Pons (tissue), 1 donor: ENCODE measurements around the gene NUDT22.
A peak's percentile ranks its signal among the peaks of the same experiment; 100 is the strongest.

Experiments
- DNase-seq: peaks from one replicate; pipeline ENCODE4 v3.0.0-alpha.2; 2016; ENCODE audit warnings: low spot score

The NUDT22 gene, protein sequence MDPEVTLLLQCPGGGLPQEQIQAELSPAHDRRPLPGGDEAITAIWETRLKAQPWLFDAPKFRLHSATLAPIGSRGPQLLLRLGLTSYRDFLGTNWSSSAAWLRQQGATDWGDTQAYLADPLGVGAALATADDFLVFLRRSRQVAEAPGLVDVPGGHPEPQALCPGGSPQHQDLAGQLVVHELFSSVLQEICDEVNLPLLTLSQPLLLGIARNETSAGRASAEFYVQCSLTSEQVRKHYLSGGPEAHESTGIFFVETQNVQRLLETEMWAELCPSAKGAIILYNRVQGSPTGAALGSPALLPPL

GRCh38 chr11:64225608-64226506 is at the start of gene NUDT22, which contains the start of gene TRPT1:
Gene NUDT22 (plus strand): TSS chr11:64226274. CDS start chr11:64226653, 379 bp downstream.
Gene TRPT1 (minus strand): TSS chr11:64226186. CDS start chr11:64225860, 326 bp downstream.
- DNase-seq: peak; percentile 74

- no peak for DNase-seq
These were observed 49.3 kb upstream of the NUDT22 start for GRCh38 chr11:64176751-64177150.

GRCh38 chr11:64178203-64178602 is 47.9 kb upstream of the NUDT22 start:
- DNase-seq: no peak

GRCh38 chr11:64178951-64179639 is 47.0 kb upstream of the NUDT22 start:
- no peak for DNase-seq

GRCh38 chr11:64180891-64181290 is 45.2 kb upstream of the NUDT22 start:
- DNase-seq: no peak

GRCh38 chr11:64181506-64182411 is 44.3 kb upstream of the NUDT22 start:
- peak; percentile 96 for DNase-seq

GRCh38 chr11:64183890-64184289 is 42.2 kb upstream of the NUDT22 start:
- no peak for DNase-seq

DNA sequence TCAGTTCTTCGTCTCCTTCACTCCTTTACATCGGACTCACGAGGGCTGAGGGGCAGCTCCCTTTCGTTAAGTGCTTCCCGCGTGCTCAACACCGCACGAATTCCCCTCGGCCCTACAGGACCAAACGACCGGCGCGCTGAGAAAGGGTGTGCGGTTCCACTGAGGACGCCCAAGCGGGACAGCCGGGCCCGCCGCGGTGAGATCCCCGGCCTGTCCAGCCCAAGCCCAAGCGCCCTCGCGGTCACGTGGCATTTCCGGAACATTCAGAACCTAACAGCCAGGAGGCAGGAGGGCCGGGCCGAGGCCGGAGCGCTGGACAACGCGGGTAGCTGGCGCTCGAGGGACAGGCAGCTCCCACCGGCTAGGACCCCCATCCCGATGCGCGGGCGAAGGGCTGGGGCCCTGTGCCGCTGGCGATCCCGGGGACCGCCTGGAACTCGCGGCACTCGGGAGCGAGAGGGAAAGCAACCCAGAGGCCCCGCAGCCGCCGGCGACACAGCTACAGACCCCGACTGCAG is 40.8 kb upstream of the NUDT22 start:
- DNase-seq: peak; percentile 86

DNA sequence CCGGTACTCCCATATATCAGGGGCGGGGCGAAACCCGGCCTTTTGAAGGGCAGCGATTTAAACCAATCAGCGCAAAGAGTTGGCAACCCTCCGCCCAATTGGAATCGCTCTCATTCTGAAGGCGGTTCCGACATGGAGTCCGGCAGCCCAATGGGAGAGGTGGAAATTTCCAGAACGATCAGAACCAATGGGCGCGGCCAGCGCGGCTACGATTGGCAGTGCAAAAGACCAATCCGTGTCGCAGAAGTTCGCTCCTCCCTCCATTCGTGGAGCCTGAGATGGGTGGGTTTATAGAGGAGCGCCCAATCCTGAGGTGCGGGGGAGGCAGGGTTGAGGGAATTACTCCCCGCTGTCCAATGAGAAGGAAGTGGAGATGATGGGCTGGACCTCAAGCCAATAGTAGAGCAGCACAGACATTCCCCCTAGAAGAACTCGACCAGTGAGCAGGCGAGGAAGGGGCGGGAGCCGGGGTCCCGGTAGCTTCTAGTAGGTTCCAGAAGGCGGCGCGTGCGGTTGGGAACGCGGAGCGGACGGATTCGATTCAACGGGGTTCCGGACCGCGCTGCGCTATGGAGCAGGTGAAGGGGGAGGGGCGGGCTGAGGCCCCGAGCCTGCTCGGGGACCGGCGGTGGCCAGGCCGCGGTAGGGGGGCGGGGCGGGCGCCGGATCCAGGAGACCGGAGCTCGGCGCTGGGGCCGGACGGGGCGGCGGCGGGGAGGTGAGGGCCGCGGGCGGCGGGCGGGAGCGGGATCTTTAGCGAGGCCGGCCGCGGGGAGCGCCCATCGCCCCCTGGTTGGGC is 40.2 kb upstream of the NUDT22 start, which contains the start of gene STIP1:
STIP1 (plus strand) TSS at position 479 of the 799 bp plus-strand sequence; CDS start at position 570, 91 bp downstream.
- peak; percentile 100 for DNase-seq

DNA sequence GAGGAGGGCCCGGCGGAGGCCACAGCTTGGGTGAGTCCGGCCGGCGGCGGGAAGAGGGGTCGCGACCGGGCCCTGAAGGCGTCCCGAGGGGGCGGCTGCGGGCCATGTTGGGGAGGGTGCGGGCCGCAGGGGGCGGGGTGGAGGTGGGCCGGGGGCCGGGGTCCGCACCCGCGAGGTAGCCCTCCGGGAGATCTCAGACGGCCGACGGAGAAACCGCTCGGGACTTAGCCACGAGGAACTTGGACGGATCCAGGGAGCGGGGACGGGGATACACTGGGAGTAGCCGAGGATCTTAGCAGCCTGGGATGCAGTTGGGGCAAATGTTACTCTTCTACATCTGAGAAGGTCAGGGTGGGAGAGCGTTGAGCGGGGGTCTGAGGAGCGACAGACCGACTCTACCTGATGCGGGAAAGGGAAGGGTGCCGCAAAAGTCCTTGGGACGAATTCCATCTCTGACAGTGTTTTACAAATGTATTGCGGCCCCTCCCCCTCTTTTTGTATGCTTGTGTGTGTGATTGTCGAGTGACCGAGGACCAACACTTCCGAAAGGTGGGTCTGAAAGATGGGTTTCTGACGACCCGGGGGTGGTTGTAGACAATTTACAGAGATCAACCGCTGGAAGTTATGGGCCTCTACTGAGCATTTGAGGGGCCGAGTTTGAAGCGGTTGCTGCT is 39.4 kb upstream of the NUDT22 start:
- peak; percentile 52 for DNase-seq

DNA sequence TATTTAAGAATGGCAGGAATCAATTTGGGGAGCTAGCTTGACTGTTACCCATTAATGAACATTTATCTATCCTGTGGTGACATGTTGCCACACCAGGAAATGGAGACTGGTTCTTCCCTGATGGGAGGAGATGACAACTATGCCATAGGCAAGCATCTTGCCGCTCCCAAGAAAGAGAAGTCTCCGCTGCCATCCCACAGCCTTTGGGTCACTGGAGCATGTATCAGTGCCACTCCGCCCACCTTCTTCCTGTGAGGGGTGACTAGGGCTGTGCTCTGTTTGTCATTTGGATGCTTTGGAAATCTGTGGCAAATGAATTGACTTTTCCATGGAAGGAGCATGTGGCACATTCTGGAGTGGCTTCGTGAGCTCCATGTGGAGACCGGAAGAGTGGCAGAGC is 33.6 kb upstream of the NUDT22 start:
- no peak for DNase-seq

- DNase-seq: no peak
These were observed 29.4 kb upstream of the NUDT22 start for GRCh38 chr11:64196626-64197025.

- DNase-seq: no peak
These were observed 27.6 kb upstream of the NUDT22 start for GRCh38 chr11:64198511-64198910.

DNA sequence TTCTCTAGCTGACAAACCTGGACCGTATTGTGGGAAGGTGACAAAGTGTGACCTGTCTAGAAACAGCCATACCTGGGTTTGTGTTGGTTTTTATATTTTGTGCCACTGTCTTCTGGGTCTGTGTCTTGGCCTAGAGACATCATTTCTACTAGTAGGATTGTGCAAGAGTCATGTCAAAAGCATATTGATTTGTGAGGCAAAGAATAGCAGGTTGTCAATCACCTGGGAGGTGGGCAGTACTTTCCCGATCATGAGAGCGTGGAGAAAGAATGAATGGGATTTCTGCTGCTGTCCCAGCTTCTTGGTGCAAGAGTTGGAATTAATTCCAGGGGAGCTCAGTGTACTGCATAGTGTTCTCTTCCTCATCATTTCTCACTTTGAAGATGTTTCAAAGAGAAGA is 24.5 kb upstream of the NUDT22 start:
- no peak for DNase-seq

- DNase-seq: no peak
These were observed 23.1 kb upstream of the NUDT22 start for GRCh38 chr11:64202992-64203391.

DNA sequence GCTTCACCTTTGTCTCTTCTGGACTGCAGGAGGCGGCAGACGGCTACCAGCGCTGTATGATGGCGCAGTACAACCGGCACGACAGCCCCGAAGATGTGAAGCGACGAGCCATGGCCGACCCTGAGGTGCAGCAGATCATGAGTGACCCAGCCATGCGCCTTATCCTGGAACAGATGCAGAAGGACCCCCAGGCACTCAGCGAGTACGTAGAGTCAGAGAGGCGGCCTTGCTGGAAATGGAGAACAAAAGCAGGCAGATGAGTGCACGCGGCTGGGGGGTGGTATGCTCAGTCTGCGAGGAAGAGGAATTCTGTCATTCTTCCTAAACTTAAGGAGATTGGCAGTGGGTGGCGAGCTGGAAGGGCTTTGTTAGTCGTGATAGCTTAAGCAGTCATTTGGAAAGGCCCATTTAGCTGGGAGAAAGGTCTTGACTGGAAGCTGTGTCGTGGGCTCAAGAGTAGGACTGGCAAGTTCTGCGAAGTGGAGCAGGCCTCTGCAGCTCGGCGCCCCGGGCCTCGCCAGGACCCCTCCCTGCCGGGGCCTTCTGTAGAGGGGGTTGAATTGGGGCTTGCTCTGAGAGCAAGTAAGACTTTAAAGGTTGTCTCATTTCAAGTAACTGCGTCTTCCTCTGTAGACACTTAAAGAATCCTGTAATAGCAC is 22.5 kb upstream of the NUDT22 start:
- DNase-seq: no peak

DNA sequence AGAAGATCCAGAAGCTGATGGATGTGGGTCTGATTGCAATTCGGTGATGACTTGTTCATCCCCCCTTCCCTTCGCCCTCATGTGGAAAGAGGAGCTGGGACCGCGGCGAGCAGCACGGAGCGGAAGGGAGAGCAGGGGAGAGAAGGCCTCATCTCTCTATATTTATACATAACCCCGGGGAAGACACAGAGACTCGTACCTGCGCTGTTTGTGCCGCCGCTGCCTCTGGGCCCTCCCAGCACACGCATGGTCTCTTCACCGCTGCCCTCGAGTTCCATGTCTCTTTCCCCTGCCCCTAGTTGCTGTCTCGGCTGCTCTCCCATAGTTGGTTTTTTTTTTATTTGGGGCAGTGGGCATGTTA is 22.0 kb upstream of the NUDT22 start:
- DNase-seq: no peak

GRCh38 chr11:64204464-64204989 is 21.5 kb upstream of the NUDT22 start:
- DNase-seq: peak; percentile 95
